Measurements from ENCODE around the gene DDX10. TPM values are rescaled to one million over a fixed set of nuclear protein-coding genes. Genes with fewer than 3 reads are reported as not detected.

Gene DDX10
- total and polyA plus RNA-seq, 12 donors, result 10.6 to 141 (median 22.6) TPM

- no peaks in the 10 kb centered on the region for H3K9me3 ChIP-seq (replicated peaks in 1 of 3)
- no peak overlapping the region for H3K4me3 ChIP-seq
- no peaks in the 10 kb centered on the region for H3K27me3 ChIP-seq
- TF ChIP-seq, protein P1, sequence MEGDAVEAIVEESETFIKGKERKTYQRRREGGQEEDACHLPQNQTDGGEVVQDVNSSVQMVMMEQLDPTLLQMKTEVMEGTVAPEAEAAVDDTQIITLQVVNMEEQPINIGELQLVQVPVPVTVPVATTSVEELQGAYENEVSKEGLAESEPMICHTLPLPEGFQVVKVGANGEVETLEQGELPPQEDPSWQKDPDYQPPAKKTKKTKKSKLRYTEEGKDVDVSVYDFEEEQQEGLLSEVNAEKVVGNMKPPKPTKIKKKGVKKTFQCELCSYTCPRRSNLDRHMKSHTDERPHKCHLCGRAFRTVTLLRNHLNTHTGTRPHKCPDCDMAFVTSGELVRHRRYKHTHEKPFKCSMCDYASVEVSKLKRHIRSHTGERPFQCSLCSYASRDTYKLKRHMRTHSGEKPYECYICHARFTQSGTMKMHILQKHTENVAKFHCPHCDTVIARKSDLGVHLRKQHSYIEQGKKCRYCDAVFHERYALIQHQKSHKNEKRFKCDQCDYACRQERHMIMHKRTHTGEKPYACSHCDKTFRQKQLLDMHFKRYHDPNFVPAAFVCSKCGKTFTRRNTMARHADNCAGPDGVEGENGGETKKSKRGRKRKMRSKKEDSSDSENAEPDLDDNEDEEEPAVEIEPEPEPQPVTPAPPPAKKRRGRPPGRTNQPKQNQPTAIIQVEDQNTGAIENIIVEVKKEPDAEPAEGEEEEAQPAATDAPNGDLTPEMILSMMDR (IDR thresholded peaks at IDR 0.05), result no peak
- TF ChIP-seq POLR2A (IDR thresholded peaks at IDR 0.05), result no peak
- intact Hi-C loops (cut with DNase I), result no loop called here
- no peak for DNase-seq
- no peak overlapping the region for H3K27ac ChIP-seq
- H3K4me1 ChIP-seq (replicated peaks in 1 of 2), result no peaks in the 10 kb centered on the region
- no peaks in the 10 kb centered on the region for H3K36me3 ChIP-seq (replicated peaks in 1 of 2)
- WGBS, 4 donors, result 63 to 85% (median 74%) methylated on average over 1 of the region's 1 CpG
Observed at GRCh38 chr11:108618529-108618928, 46.3 kb upstream of the DDX10 start.

DNA sequence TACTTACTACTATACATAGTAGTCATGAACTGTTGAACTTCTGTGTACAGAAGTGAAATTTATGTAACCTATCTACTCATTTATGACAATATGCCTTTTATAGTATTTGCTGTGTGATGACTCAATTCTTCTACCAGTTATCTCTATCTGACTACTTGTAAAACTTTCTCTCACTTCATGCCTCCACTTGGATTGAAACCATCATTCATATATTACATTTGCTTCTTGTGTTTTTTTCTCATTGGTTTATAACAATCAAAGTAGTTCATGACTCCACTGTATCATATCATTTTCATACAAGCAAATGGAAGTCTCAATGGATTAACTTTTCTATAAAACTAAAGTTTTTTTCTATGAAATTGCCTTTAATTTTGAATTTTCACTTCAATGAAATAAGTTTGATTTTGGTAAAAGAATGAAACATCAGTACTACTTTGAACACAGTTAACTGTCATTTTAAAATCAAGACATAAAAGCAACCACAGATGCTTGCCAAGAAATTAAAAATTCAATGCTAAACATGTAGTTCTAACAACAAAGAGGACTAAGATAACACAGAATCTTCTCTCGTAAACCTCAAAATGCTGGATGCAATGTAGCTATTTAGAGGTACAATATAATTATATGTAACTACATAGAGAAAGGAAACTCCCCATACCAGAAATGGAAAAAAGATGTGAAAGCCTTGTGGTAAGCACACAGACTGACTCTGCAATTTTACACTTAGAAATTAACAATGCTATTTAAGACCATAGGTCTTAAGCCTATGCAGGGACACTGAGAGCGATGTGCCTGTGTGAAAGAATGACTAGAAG, 43.7 kb upstream of the DDX10 start:
- Histone ChIP-seq H3K27me3 (no peaks in the 10 kb centered on the region), H3K4me1 (replicated peaks in 1 of 2) (no peaks in the 10 kb centered on the region), H3K9me3 (replicated peaks in 1 of 3) (no peaks in the 10 kb centered on the region), H3K4me3 (no peak overlapping the region), H3K36me3 (replicated peaks in 1 of 2) (no peaks in the 10 kb centered on the region), H3K27ac (no peak overlapping the region)
- no peak for TF ChIP-seq POLR2A (IDR thresholded peaks at IDR 0.05)
- TF ChIP-seq, protein P1 (IDR thresholded peaks at IDR 0.05), result no peak
- DNase-seq, result no peak
- intact Hi-C loops (cut with DNase I), result no loop called here
- WGBS, 4 donors, result 63 to 66% (median 64%) methylated on average over 2 of the region's 2 CpGs

- H3K4me1 ChIP-seq (replicated peaks in 1 of 2), result no peaks in the 10 kb centered on the region
- intact Hi-C loops (cut with DNase I), result no loop called here
- no peak overlapping the region for H3K4me3 ChIP-seq
- H3K27ac ChIP-seq, result no peak overlapping the region
- TF ChIP-seq POLR2A (IDR thresholded peaks at IDR 0.05), result no peak
- TF ChIP-seq, protein P1 (IDR thresholded peaks at IDR 0.05), result no peak
- DNase-seq, result no peak
- H3K36me3 ChIP-seq (replicated peaks in 1 of 2), result no peaks in the 10 kb centered on the region
- H3K9me3 ChIP-seq (replicated peaks in 1 of 3), result no peaks in the 10 kb centered on the region
- no peaks in the 10 kb centered on the region for H3K27me3 ChIP-seq
- 68 to 79% (median 73%) methylated on average over 2 of the region's 2 CpGs for WGBS, 4 donors
Observed at GRCh38 chr11:108622341-108622740, 42.5 kb upstream of the DDX10 start.

DNA sequence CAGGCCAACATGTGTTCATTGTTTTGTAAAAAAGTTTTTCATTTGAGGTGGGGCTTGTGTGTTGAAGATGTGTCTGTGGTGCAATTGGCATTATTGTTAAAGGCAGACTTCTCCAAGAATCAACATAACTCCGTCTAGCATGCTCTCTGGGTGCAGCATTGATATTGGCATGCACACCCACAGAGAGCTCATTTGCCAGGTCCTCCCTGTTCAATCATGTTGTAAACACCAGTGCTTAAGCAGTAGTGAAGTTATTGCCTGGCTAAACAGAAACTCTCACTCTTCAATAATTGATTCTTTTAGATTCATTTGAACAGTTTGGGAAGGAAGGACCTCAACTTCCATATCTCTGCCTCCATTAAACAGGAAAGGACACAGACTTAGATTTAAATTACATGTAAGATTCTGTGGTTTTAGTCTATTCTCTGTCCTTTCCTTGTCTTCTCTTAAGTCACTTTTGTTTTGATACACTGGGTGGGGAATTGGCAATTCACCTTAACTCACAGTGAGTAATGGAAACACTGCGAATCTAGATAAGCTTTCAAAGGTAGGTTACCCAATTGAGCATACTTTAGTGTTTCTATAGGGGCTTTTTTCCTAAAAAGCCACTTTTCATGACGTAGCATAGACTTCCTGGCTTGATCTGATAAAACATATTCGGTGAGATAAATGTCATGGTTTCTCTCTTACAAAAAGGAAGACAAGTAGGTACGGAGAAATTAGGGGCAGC, 40.5 kb upstream of the DDX10 start:
- H3K36me3 ChIP-seq (replicated peaks in 1 of 2), result no peaks in the 10 kb centered on the region
- 73 to 89% (median 76%) methylated on average over 5 of the region's 5 CpGs for WGBS, 4 donors
- no peak overlapping the region for H3K4me3 ChIP-seq
- no peak for DNase-seq
- no peaks in the 10 kb centered on the region for H3K4me1 ChIP-seq (replicated peaks in 1 of 2)
- intact Hi-C loops (cut with DNase I), result no loop called here
- no peaks in the 10 kb centered on the region for H3K9me3 ChIP-seq (replicated peaks in 1 of 3)
- H3K27me3 ChIP-seq, result no peaks in the 10 kb centered on the region
- no peak for TF ChIP-seq POLR2A (IDR thresholded peaks at IDR 0.05)
- TF ChIP-seq, protein P1 (IDR thresholded peaks at IDR 0.05), result no peak
- no peak overlapping the region for H3K27ac ChIP-seq

Measured in adrenal gland (tissue), 12 donors.